GM19099 (cell line): ENCODE measurements around the gene TAOK3.

Source experiments
- POLR2A ChIP-seq: IDR thresholded peaks from 3 replicates; pipeline ENCODE4 v1.6.1; 2011; ENCODE audit warnings: low read depth; ENCODE audit not compliant: insufficient read length; ENCODE audit errors: extremely low read depth

Gene TAOK3

DNA sequence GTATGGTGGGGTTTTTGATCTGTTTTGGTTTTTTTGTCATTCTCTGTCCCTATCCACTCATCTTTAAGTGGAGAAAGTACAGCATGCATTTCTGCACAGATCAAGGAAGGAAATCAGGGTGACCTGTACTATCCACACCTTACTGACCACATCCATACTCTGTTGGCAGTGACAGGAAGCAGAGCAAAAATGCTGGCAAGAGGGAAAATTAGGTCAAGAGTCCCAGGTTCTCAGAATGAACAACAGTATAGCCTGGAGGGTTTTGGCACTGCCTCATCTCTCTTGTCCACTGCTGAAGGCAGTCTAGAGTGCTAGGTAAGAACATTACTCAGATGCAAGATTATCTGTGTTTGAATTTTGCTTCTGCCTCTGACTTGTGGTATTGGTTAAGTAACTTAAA, 70.7 kb downstream of the TAOK3 start:
- no peak for TF ChIP-seq POLR2A

DNA sequence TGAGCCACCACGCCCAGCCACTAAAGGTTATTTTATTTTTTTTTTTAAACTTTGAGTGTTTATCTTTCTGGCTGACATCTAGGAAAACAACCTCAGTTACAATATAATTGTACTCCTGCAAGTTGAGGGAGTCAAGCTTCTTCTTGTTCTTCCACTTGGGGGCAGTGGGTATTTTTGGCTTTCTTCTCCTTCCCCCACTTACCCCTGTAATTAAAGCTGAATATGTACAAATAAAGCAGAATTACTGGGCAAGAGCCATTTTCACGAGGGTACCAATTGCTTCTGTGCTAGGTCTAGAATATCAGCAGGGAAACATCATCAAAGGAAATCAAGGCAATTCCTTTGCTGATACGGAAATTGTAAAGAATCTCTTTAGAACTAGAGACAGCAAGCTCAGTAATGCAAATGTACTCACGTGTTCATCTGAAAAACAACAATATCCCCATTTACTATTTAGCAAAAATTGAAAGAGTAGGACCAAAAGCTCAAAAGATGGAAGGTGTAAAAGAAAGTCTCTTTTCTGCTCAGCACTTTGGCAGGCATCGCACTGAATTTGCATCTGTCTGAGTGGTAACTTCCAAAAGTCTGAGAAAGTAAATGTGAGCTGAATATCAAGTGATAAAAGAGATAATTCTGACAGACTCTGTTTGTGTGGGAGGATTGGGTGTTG, 72.8 kb downstream of the TAOK3 start:
- no peak for TF ChIP-seq POLR2A

DNA sequence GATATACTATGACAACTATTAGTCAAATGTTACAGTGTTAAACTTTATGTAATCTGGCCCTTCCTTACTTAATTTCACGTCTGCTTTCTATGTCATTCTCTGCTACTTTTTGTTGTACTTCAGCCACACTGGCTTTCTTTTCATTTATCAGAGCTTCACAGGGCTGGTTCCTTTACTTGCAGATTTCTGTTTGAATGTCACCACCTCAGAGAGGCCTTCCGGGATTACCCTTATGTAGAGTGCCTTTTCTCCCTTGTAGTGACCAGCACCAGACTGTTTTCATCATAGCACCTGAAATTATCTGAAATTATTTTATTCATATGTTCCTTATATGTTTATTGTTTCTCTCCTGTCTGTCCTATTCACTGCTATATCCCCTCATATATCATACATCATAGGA, 75.4 kb downstream of the TAOK3 start:
- no peak for TF ChIP-seq POLR2A

DNA sequence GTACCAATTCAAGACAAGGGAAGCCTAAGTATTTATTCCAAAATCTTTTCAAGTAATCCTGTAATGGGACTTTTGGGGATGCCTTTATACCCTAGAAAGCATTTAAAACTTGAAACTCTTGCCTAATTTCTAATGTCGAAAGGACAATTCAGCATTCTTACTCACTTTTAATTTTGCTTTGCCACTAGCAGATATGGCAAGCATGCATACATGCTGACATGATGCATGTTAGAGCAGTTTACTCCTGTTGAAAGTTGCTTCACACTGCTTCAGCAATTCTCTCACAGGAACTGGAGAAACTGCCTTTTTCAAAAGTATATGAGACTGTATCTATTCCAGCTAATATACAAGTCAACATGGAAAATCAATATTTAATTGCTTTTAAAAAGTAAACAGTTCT, 79.9 kb downstream of the TAOK3 start:
- TF ChIP-seq POLR2A, result no peak

DNA sequence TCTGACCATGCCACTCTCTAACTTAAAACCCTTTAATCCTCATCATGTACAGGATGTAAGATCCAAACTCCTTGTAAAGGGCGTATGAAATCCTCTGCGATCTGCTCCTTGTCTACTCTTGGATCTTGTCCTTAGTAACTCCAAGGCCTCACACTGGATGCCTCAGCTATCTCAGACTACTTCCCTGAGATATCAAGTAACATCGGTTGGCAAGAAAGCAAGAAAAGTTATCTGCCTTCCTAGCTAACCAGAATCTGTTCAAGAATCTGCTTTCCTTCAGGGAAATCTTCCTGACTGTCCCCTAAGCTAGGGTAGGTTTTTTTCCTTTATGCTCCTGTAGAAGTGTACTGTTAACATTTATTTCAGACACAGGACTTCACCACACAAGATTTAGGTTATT, 82.6 kb downstream of the TAOK3 start:
- no peak for TF ChIP-seq POLR2A

DNA sequence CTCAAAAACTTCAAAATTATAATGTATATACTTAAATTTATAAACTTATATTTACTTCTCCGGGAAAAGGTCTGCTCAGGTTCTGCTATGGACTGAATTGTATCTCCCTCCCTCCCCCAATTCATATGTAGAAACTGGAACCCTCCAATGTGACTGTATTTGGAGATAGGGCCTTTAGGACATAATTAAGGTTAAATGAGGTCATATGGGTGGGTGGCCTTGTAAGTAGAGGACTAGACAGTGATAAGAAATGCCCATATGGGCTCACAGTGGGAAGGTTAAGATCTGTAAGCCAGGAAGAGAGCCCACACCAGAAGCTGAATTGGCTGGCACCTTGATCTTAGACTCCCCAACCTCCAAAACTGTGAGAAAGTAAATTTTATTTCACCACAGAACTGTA, 84.5 kb downstream of the TAOK3 start:
- no peak for TF ChIP-seq POLR2A

DNA sequence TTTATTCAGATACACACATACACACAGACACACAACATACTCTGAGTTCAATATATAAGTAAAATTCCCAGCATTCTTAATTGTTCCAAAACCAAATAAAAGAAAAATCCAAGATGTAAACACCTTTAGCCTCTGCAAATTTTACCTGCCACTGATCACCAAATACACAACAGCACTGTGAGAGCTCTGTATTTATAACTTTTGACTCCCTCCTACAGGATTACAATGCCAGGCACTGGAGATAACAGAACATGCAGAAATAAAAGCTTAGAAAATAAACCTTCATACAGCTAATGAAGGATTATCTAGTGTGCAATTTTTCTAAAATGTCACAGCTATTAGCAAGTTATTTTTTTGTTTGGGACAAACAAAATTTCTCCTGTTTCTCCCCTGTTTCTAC, 85.0 kb downstream of the TAOK3 start:
- no peak for TF ChIP-seq POLR2A

DNA sequence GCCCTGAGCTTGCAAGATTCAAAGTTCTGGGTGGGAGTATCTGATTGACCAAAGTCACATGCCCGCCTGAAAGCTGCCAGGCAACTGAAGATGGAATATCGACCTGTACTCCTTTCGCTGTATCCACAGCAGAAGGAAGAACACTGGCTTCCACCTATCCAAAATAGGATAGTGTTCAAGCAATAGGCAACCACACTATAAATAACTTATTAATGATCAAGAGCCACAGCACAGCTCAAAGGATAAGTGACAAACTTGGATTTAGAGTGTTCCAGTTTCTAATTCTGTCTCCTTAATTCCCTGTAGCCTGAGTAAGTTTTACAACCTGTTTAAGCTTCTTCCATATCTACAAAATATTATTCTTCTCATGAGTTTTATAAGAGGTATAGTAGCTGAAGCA, 89.9 kb downstream of the TAOK3 start:
- no peak for TF ChIP-seq POLR2A

DNA sequence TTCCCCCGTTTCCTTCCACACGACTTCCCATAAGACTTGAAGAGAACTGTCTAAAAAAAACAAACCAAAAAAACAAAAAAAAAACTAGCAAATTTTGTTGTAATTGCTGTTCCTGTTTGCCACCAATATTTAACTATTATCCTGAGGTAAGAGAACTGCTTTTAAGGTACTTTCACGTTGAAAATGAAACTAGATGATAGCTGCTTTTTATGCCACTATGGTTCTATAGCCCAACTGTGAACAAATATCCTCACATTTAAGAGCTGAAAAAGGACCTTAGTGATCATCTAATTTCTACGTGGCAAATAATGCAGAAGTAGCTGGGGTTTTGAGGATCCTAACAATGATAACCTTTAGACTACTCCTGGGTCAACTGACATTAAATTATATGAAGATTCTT, 98.6 kb downstream of the TAOK3 start:
- no peak for TF ChIP-seq POLR2A

DNA sequence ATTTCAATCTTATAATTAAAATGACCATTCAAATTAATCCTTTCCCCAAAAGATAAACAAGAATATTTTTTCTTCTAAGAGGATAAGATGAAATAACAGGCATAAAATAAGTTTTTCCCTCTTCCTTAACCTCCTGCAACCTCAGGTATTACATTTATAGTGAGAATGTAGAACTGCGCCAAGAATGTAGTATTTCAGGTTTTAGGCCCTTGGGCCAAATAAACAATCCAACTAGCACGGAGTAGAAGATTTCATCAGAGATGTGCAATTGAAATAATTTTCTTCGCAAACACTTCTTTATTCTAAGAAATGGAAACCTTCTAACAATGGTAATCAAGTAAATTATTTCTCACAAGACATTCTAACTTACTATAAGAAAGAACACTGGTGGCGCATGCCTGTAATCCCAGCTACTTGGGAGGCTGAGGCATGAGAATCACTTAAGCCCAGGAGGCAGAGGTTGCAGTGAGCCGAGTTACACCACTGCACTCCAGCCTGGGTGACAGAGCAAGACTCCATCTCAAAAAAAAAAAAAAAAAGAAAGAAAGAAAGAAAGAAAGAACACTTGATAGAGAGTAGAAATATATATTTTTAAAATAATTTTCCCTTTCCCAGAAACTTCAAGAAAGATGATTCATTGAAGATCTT, 100.8 kb downstream of the TAOK3 start:
- no peak for TF ChIP-seq POLR2A

DNA sequence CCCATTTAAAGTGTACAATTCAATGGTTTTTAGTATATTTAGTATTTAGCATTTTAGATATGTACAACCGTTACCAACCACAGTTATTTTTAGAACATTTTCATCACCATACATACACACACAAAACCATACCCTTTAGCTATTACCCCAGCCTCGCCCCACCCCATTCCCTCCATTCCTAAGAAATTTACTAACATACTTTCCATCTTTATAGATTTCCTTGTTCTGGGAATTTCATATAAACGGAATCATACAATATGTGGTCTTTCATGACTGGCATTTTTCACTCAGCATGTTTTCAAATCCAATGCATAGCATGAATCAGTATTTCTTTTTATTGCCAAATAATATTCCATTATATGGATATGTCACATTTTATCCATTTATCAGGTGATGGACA, 101.5 kb downstream of the TAOK3 start:
- no peak for TF ChIP-seq POLR2A

DNA sequence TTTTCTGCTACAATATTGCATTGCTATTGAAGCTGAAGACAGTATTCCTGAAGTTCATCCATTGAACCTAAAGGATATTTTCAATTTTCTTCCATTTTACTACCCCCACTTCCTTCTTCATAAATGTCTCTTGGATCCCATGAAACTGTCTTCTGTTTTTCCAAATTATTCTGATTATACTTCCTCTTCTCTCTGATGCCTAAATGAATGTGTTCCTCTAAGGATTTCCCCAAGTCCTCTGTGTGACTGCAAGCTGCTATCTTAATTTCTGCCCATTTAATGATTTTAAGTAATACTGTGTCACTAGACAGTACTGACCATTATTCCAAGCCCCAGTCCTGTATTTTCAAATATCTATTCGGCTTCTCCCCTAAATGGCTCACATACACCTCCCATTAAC, 102.9 kb downstream of the TAOK3 start:
- no peak for TF ChIP-seq POLR2A

DNA sequence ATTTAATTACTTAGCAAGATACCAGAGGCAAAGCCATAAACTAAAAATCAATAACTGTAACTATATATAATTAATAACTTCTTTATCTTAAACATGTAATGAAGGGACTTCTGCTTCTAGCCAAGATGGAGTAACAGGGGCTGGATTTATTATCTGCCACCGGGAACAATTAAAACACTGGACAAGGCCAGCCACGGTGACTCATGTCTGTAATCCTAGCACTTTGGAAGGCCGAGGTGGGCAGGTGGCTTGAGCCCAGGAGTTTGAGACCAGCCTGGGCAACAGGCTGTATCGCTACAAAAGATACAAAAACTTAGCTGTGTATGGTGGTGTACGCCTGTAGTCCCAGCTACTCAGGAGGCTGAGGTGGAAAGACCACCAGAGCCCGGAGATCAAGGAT, 113.6 kb downstream of the TAOK3 start:
- TF ChIP-seq POLR2A, result no peak

DNA sequence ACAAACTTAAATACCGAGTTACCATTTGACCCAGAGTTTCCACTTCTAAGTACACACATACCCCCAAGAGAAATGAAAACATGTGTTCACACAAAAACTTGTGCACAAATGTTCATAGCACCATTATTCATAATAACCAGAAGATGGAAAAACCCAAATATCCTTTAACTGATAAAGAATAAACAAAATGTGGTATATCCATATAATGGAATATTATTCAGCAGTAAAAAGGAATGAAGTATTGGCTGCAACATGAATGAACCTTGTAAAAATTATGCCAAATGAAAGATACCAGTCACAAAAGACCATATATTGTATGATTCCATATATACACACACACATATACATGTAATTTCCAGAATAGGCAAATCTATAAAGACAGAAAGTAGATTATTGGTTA, 116.4 kb downstream of the TAOK3 start:
- TF ChIP-seq POLR2A, result no peak

DNA sequence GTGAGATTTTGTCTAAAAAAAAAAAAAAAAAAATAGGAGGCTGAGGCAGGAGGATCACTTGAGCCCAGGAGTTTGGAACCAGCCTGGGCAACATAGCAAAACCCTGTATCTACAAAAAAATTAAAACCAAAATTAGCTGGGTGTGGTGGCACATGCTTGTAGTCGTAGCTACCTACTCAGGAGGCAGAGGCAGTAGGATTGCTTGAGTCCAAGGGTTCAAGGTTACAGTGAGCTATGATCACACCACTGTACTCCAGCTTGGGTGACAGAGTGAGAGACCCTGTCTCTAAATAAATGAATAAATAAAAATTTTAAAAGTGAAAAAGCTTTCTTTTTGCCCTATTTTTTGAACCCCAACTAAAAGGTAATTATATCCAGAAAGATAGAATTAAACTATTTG, 123.2 kb downstream of the TAOK3 start:
- TF ChIP-seq POLR2A, result no peak

DNA sequence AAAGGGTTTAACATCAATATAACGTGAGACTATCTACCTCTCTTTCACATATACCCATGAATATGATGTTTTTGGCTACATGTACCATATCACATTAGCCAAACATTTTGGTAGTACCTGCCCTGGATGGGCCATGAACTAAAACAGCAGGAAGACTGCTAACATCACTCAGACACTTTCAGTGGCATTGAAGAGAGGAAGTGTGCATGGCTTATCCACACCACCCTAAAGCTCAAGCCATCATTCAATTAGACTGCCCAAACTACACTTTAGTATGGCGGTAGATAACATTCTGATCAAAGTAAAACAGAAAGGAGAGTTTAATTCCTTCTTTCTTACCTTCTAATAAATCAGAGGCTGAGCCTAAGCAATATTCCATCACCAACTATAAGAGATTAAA, 133.8 kb downstream of the TAOK3 start:
- TF ChIP-seq POLR2A, result no peak

DNA sequence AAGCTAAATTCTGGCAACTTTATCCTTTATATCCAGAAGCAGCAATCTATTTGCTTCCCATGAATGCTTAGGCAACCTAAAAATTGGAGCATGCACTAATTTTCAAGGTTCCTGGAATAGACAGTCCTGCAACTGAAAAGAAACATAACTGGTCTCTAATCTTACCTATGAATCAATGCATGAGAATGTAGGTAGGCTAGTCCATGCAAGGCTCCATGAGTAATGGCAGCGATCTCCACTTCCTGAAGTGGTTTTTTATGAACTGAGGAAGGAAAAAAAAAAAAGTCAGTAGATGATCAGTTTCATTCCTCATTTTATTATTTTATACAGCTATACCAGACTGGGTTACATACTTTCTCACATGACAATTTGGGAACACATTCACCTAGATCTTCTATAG, 134.8 kb downstream of the TAOK3 start:
- TF ChIP-seq POLR2A, result no peak

DNA sequence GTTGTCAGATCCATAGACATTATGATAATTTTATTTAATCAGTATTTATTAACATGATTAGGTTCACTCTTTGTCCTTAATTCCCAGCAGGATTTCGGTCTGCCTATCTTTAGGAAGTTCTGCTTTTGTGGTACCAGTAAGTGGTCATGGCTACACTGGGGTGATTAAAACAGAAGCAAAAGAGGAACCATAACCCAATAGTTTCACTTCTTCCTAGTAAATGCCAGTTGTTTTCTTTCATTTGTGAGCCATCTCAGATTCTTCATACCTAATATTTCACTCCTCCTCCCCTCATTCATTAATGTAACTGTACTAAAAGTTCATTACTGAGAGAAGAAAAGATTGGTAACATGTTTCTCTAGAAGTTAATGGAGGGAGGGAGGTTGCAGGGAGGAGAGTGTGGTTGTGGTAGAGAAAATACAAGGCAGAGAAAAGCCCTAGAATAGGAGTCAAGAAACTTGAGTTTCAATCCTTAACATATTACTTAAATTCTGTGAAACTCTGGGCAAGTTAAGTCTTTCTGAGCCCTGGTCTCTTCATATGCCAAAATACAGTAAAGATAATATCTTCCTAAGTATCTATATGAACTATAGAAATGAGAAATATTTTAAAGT, 135.5 kb downstream of the TAOK3 start:
- no peak for TF ChIP-seq POLR2A

DNA sequence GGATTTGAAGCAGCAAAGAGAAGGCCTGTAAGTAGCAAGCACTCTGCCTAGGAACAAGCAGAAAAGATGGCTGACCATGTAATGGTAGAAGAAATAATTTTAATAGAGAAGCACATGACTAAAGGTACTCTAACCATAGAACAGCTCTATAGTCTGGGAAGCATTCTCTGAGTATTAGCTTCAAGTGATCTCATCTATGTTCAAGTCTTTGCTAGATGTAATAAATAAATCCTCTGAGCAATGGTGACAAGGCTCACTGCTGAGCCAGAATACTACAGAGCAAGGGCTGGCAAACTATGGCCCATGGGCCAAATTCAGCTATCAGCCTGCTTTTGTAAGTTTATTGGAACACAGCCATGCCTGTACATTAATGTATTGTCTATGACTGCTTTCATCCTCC, 152.0 kb downstream of the TAOK3 start:
- TF ChIP-seq POLR2A, result no peak
